HG03280 (cell line): ENCODE data around the gene PLA2G3.
"Not testable (repeated sequence)": the region's sequence is repeated elsewhere in the genome, so short reads cannot be mapped to it uniquely, and the experiment has no call there.

Experiments used
- ATAC-seq: cut with Tn5 transposase; IDR thresholded peaks from one replicate; pipeline ENCODE4 v1.9.1; 2021; ENCODE audit warnings: mild to moderate bottlenecking, moderate library complexity; ENCODE audit not compliant: unreplicated experiment

Gene PLA2G3

GRCh38 chr22:31124811-31125465 lies 15.4 kb downstream of the PLA2G3 start:
- no peak for ATAC-seq

GRCh38 chr22:31124290-31124689 lies 16.0 kb downstream of the PLA2G3 start:
- ATAC-seq, result no peak

GRCh38 chr22:31123292-31123602 lies 17.1 kb downstream of the PLA2G3 start:
- ATAC-seq, result no peak

GRCh38 chr22:31122532-31123291 lies 17.6 kb downstream of the PLA2G3 start, which contains the start of gene INPP5J:
INPP5J (plus strand) TSS chr22:31122966; CDS start chr22:31123015, 49 bp downstream.
- ATAC-seq, result no peak

- no peak for ATAC-seq
These were observed 18.1 kb downstream of the PLA2G3 start for GRCh38 chr22:31122196-31122531.

- ATAC-seq, result no peak
These were observed 18.9 kb downstream of the PLA2G3 start for GRCh38 chr22:31121403-31121802.

GRCh38 chr22:31120642-31121041 lies 19.7 kb downstream of the PLA2G3 start:
- no peak for ATAC-seq

GRCh38 chr22:31120230-31120629 lies 20.1 kb downstream of the PLA2G3 start:
- no peak for ATAC-seq

- ATAC-seq, result no peak
These were observed 21.1 kb downstream of the PLA2G3 start for GRCh38 chr22:31119026-31119717.

- no peak for ATAC-seq
These were observed 22.1 kb downstream of the PLA2G3 start for GRCh38 chr22:31118046-31118820.

GRCh38 chr22:31112547-31113091 lies 27.7 kb downstream of the PLA2G3 start:
- not testable (repeated sequence) for ATAC-seq

- ATAC-seq, result no peak
These were observed 32.5 kb downstream of the PLA2G3 start for GRCh38 chr22:31107894-31108218.

- ATAC-seq, result peak; percentile 88
These were observed 33.0 kb downstream of the PLA2G3 start, which contains the start of gene SELENOM for GRCh38 chr22:31107178-31107893. SELENOM (minus strand) TSS chr22:31107568; CDS start chr22:31107505, 63 bp downstream.

GRCh38 chr22:31106731-31107177 lies 33.6 kb downstream of the PLA2G3 start:
- ATAC-seq, result no peak

GRCh38 chr22:31106001-31106571 lies 34.2 kb downstream of the PLA2G3 start:
- no peak for ATAC-seq

- ATAC-seq, result no peak
These were observed 34.9 kb downstream of the PLA2G3 start for GRCh38 chr22:31105282-31105929.

- no peak for ATAC-seq
These were observed 35.4 kb downstream of the PLA2G3 start for GRCh38 chr22:31104869-31105268.

GRCh38 chr22:31103899-31104694 lies 36.2 kb downstream of the PLA2G3 start:
- ATAC-seq, result no peak

GRCh38 chr22:31103111-31103510 lies 37.2 kb downstream of the PLA2G3 start:
- ATAC-seq, result no peak
